GM19463 (cell line): ENCODE measurements around the gene CASP12.
"Not testable (repeated sequence)": the region's sequence is repeated elsewhere in the genome, so short reads cannot be mapped to it uniquely, and the experiment has no call there.

Experiments used
- ATAC-seq: cut with Tn5 transposase; IDR thresholded peaks from one replicate; pipeline ENCODE4 v1.9.1; 2021; ENCODE audit warnings: mild to moderate bottlenecking, moderate library complexity; ENCODE audit not compliant: unreplicated experiment

The CASP12 gene

DNA sequence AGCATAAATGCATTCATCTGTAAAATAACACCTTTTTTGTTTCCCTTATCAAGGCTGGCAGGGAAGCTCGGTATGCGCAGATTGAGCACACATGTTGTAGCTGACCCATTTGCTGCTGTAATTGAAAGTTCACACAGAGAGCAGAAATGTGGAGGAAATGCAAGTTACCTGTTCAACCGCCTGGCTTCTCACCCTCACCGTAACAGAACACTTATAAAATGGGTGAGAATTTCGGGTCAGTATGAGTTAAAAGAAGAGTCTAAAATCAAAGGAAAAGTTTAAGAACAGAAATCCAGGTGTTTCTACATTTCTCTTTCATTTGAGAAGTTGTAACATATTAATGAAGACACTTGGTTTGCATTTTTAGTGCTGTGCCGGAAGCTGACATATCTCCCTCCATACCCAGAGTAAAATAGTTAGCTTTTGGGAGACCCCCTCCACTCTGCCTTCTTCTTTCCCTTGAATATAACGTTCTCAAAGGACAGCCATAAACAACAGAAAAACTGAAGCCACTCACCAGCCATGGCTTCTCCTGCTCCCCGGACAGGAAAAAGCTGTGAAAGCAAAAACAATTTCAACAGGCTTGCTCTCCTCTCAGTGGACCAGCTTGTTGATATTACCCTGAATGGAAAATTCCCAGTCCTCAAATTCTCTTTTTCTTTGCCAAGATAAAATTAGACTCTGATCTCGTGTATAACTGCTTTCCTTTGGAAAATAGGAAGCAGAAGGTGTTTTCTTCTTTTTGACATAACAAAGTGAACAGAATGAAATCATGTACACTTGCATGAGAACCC, at the start of gene CASP12:
Gene CASP12 (minus strand): TSS at position 570 of the 794 bp plus-strand sequence.
- peak; percentile 81 for ATAC-seq

DNA sequence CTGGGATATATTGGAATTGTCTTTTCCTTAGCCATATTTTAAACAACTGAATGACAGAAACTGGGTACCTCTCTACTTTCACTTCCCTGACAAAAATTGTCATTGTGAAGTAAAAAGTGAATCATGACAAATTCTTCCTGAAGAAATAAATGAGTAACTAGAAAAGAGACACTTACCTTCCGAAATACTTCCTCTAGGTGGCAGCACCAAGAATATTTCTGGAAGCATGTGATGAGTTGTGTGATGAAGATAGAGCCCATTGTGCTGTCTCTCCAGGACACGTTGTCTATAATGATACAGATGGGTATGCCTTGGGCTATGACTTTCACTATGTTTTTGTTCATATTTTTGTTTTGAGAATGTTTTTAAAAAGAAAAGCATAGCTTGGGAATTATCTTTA, 48.6 kb upstream of the CASP12 start:
- peak; percentile 97 for ATAC-seq

DNA sequence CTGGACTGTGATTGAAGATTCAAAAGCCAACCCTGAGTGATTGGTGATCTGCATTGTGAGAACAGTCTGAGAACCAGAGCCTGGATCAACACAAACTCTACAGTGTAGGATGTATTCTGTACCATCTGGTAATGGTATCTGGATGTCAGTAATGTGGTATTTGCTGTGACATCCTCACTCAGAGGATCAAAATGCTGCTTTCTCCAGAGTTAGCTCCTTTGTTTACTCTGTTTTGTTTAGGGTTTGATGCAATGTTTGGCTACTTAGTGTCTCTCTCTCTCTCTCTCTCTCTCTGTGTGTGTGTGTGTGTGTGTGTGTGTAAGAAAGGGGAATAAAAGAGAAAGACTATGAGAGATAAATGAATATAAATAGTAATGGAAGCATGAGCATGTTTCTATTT, 45.8 kb upstream of the CASP12 start:
- ATAC-seq: no peak

DNA sequence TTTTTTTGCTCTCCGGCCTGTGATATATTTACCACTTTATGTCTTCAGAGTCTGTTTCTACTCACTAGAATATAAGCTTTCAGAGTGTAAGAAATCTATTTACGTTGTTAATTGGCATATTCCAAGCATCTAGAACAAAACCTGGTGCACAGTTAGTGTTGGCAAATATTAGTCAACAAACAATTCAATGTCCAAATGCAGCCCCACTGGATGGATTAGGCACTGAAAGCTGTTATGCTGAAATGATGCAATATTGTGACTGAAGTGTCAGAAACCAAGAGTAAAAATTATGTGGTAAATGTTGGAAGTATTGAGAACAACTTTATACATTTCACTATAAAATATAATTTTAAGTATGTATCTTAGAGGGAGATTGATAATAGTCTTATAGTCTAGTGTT, 45.3 kb upstream of the CASP12 start:
- no peak for ATAC-seq

DNA sequence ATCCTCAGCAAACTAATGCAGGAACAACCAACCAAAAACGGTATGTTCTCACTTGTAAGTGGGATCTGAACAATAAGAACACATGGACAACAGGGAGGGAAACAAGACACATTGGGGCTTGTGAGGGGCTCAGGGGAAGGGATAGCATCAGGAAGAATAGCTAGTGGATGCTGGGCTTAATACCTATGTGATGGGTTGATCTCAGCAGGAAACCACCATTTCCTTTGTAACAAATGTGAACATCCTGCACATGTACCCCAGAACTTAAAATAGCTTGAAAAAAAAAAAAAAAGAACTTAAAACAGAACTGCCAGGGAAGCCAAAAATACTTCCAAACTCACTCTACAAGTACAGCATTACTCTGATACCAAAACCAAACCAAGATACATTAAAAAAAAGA, 36.3 kb upstream of the CASP12 start:
- no peak for ATAC-seq

- not testable (repeated sequence) for ATAC-seq
Observed at GRCh38 chr11:104934073-104934472, 35.8 kb upstream of the CASP12 start.

GRCh38 chr11:104928811-104929210, 30.6 kb upstream of the CASP12 start:
- no peak for ATAC-seq

DNA sequence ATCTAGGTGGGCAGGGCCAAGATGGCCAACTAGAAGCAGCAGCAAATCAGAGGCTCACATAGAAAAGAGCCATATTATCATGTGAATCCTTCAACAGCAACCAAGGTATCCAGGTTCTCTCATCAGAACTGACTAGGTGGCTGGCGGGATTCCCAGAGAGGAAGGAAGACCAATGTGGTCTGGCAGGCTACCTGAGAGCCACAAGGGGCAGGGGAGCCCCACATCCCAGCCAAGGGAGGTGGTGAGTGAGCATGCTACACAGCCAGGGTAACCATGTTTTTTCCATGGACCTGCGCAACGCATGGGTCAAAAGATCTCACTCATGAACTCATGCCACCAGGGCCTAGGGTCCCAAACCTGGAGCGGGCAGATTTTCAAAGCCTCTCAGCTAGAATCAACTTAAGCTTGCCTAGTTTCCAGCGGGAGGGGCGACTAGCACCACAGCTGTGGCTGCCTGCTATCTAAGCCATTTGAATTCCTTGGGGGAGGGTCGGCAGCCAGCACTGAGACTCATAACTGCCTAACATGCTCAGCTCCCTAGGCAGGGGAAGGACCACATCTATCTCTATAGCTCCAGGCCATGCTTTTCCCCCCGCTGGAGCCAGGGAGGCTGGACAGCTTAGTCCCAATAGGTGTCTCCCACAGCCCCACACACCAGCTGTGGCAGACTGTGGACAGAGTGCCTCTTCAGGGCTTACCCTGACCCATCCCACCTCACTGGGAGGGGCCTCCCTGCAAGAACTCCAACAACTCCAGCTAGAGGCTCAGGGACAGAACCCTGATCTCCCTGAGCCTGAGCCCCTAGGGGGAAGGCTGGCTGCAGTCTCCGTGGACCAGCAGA, 28.7 kb upstream of the CASP12 start:
- ATAC-seq: no peak

- ATAC-seq: no peak
Observed at GRCh38 chr11:104925850-104926249, 27.6 kb upstream of the CASP12 start.

GRCh38 chr11:104918113-104918824, 20.0 kb upstream of the CASP12 start:
- peak; percentile 69 for ATAC-seq

- peak; percentile 33 for ATAC-seq
Observed at GRCh38 chr11:104917271-104918112, 19.2 kb upstream of the CASP12 start.

DNA sequence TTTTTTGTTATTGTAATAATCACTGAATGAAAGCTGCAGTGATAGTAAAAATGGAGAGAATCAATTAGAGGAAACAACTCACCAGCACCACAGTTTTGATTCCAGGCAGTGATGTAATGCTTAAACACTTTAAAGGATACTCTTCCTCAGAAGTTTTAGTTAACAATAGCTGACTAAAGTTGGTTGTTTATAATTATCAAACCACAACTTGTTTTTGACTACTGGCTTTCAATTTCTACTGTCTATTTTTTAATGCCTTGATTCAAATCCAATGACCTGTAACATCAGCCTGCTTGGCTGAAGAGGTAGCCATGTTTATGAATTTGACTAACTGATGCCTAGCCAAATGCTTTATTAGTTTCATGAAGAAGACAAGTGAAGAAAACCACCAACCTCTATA, 18.2 kb upstream of the CASP12 start:
- ATAC-seq: no peak

GRCh38 chr11:104912102-104912501, 13.8 kb upstream of the CASP12 start:
- ATAC-seq: no peak

GRCh38 chr11:104908186-104908531, 9.9 kb upstream of the CASP12 start:
- ATAC-seq: no peak

GRCh38 chr11:104907521-104908185, 9.4 kb upstream of the CASP12 start:
- peak; percentile 86 for ATAC-seq

DNA sequence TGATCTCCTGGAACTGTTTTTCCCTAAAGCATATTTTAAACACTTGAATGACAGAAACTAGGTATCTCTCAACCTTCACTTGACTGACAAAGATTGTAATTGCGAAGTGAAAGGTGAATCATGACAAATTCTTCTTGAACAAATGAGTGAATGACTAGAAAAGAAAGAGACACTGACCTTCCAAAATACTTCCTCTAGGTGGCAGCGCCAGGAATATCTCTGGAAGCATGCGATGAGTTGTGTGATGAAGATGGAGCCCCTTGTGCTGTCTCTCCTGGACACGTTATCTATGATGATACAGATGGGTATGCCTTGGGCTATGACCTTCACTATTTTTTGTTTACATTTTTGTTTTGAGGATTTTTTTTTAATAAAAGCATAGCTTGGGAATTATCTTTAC, 7.0 kb upstream of the CASP12 start:
- no peak for ATAC-seq

- ATAC-seq: no peak
Observed at GRCh38 chr11:104899226-104899625, 966 bp upstream of the CASP12 start.

- ATAC-seq: no peak
Observed at GRCh38 chr11:104898685-104899013, 389 bp upstream of the CASP12 start.

DNA sequence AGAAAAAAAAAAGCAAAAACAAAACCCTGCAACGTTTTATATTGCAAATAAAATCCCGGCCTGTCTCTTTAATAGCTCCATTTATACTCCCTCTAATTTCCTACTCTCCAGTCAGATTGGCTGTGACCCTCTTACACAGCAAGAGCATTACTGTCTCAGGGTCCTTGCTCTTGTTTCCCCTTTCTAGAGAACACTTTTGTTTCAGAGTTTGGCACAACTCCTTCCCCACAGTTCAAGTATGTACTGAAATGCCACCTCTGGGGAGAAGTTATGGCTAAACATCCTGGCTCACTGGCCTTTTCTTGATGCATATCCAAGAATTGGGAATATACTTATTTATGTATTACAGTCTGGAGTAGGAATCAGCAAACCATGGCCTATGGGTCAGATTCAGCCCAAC, 2.6 kb downstream of the CASP12 start:
- ATAC-seq: no peak

GRCh38 chr11:104893876-104894275, 4.4 kb downstream of the CASP12 start:
- ATAC-seq: no peak
